Thyroid gland (tissue), 4 donors: Measurements from ENCODE around the gene ALOX15B.

ENCODE experiments used
- CTCF ChIP-seq, 6 experiments: fragments of 200-600 bp in 3 of 6; fragments of 450-650 bp in 3 of 6; sonication (generic) in 3 of 6; IDR thresholded peaks; one replicate each; pipeline ENCODE4 v1.5.1; 2016 to 2019; ENCODE audit warnings: antibody characterized with exemption in 6 of 6, mild to moderate bottlenecking in 2 of 6, inconsistent platforms in 1 of 6, moderate library complexity in 1 of 6
- POLR2A ChIP-seq, 2 donors: fragments of 450-650 bp; IDR thresholded peaks; one replicate each; pipeline ENCODE4 v1.6.1; 2017; ENCODE audit warnings: antibody characterized with exemption in 2 of 2, mild to moderate bottlenecking in 2 of 2, moderate library complexity in 1 of 2

- TF ChIP-seq POLR2A (IDR thresholded peaks at IDR 0.05) = no peak
- TF ChIP-seq CTCF (IDR thresholded peaks at IDR 0.05) = peak in 1 of 6 experiments; percentile 35
Observed at GRCh38 chr17:7997186-7997585, 41.7 kb upstream of the ALOX15B start.
